HepG2 (cell line): ENCODE data around the gene GCLM. TPM values are rescaled to one million over a fixed set of nuclear protein-coding genes. Genes with fewer than 3 reads are reported as not detected.

Experiments
- AFF4 ChIP-seq: sonication (generic); formaldehyde crosslinking; IDR thresholded peaks from 2 replicates; pipeline ENCODE4 v1.4.0; 2020; ENCODE audit warnings: missing genetic modification reagents
- ATRX ChIP-seq: sonication (generic); formaldehyde crosslinking; IDR thresholded peaks from 2 replicates; pipeline ENCODE4 v1.4.0; 2020; ENCODE audit warnings: missing genetic modification reagents, borderline replicate concordance
- CENPT ChIP-seq: sonication (generic); formaldehyde crosslinking; IDR thresholded peaks from 2 replicates; pipeline ENCODE4 v1.8.0; 2022; ENCODE audit warnings: low read depth, mild to moderate bottlenecking, moderate library complexity, missing genetic modification reagents
- EED ChIP-seq: sonication (generic); formaldehyde crosslinking; IDR thresholded peaks from 2 replicates; pipeline ENCODE4 v1.5.0; 2020; ENCODE audit warnings: mild to moderate bottlenecking, missing genetic modification reagents
- ETV5 ChIP-seq: IDR thresholded peaks from 2 replicates; pipeline ENCODE4 v1.6.1; 2018; ENCODE audit warnings: missing biosample characterization, missing genetic modification reagents, inconsistent platforms, borderline replicate concordance
- HMG20B ChIP-seq: conservative IDR thresholded peaks from 2 replicates; pipeline ENCODE4 v1.6.1; 2016; ENCODE audit warnings: missing genetic modification reagents, missing compliant biosample characterization
- KAT2B ChIP-seq: fragments of 150-350 bp; IDR thresholded peaks from 2 replicates; pipeline ENCODE4 v1.6.1; 2014; ENCODE audit warnings: low read depth, low read length, borderline replicate concordance
- KAT7 ChIP-seq: IDR thresholded peaks from 2 replicates; pipeline ENCODE4 v1.6.1; 2018; ENCODE audit warnings: borderline replicate concordance, missing compliant biosample characterization
- KDM3A ChIP-seq: IDR thresholded peaks from 2 replicates; pipeline ENCODE4 v1.6.1; 2018; ENCODE audit warnings: low read depth, missing compliant biosample characterization
- KDM6A ChIP-seq: IDR thresholded peaks from 2 replicates; pipeline ENCODE4 v1.6.1; 2016; ENCODE audit warnings: low read depth
- MXD3 ChIP-seq: IDR thresholded peaks from 2 replicates; pipeline ENCODE4 v1.6.1; 2016; ENCODE audit warnings: mild to moderate bottlenecking, missing biosample characterization, missing genetic modification reagents
- NFKB2 ChIP-seq: sonication (generic); formaldehyde crosslinking; IDR thresholded peaks from 2 replicates; pipeline ENCODE4 v1.4.0; 2020; ENCODE audit warnings: missing genetic modification reagents, borderline replicate concordance
- RBM39 ChIP-seq: fragments of 200-400 bp; formaldehyde crosslinking; IDR thresholded peaks from one replicate; pipeline ENCODE4 v1.6.1; 2018; ENCODE audit warnings: antibody characterized with exemption, mild to moderate bottlenecking, low read depth, low read length; ENCODE audit not compliant: poor library complexity, severe bottlenecking
- RFXANK ChIP-seq: IDR thresholded peaks from 2 replicates; pipeline ENCODE4 v1.6.1; 2016
- RXRA ChIP-seq: sonication (generic); formaldehyde crosslinking; IDR thresholded peaks from 2 replicates; pipeline ENCODE4 v1.5.1; 2020; ENCODE audit warnings: missing genetic modification reagents
- SP2 ChIP-seq: sonication (generic); formaldehyde crosslinking; IDR thresholded peaks from 2 replicates; pipeline ENCODE4 v1.5.1; 2020; ENCODE audit warnings: mild to moderate bottlenecking, missing genetic modification reagents
- SP5 ChIP-seq: IDR thresholded peaks from 2 replicates; pipeline ENCODE4 v1.6.1; 2016; ENCODE audit warnings: low read depth, borderline replicate concordance
- TCF7 ChIP-seq: sonication (generic); IDR thresholded peaks from 2 replicates; pipeline ENCODE4 v1.6.1; 2016; ENCODE audit warnings: antibody characterized with exemption, low read depth
- TFE3 ChIP-seq: IDR thresholded peaks from 2 replicates; pipeline ENCODE4 v1.6.1; 2016
- ZBTB38 ChIP-seq: sonication (generic); formaldehyde crosslinking; IDR thresholded peaks from 2 replicates; pipeline ENCODE4 v1.5.1; 2020; ENCODE audit warnings: mild to moderate bottlenecking, missing genetic modification reagents
- ZFY ChIP-seq: sonication (generic); formaldehyde crosslinking; IDR thresholded peaks from 2 replicates; pipeline ENCODE4 v1.4.0; 2020; ENCODE audit warnings: missing genetic modification reagents
- ZNF121 ChIP-seq: sonication (generic); formaldehyde crosslinking; IDR thresholded peaks from 2 replicates; pipeline ENCODE4 v1.5.0; 2020; ENCODE audit warnings: mild to moderate bottlenecking, missing genetic modification reagents
- ZNF225 ChIP-seq: sonication (generic); formaldehyde crosslinking; IDR thresholded peaks from 2 replicates; pipeline ENCODE4 v1.4.0; 2020; ENCODE audit warnings: mild to moderate bottlenecking, missing genetic modification reagents
- ZNF264 ChIP-seq: sonication (generic); formaldehyde crosslinking; IDR thresholded peaks from 2 replicates; pipeline ENCODE4 v1.4.0; 2020; ENCODE audit warnings: missing genetic modification reagents
- ZSCAN5A ChIP-seq: sonication (generic); formaldehyde crosslinking; IDR thresholded peaks from 2 replicates; pipeline ENCODE4 v1.8.0; 2022; ENCODE audit warnings: mild to moderate bottlenecking, missing genetic modification reagents, borderline replicate concordance
- polyA plus RNA-seq, 8 experiments: library from polyadenylated mRNA; depleted of rRNA in 3 of 8; stranded (reverse) in 7 of 8; unstranded in 1 of 8; fragments of >200 nt; fragmentation: Illumina TruSeq in 4 of 8; extraction: Trizol in 4 of 8; gene quantifications; 2 replicates each; pipeline versions ENCODE4 v1.2.1 to v1.2.3, GENCODE V29; 2011 to 2016; ENCODE audit warnings: low read depth in 4 of 8, missing spikeins in 1 of 8, mixed read lengths in 1 of 8; ENCODE audit not compliant: insufficient read depth in 1 of 8
- total RNA-seq, 5 experiments: library from RNA; depleted of rRNA; stranded (reverse); fragments of >200 nt; fragmentation: Illumina TruSeq; extraction: Trizol; gene quantifications; 2 replicates each; pipeline ENCODE4 v1.2.3, GENCODE V29; 2016; ENCODE audit warnings: low read depth in 1 of 5

The GCLM gene
- total and polyA plus RNA-seq, 2 of the 13 experiments (the other 11 are each of a cell fraction or from before 2014, with no cell fraction given) = 8.7 to 29.9 TPM

- TF ChIP-seq AFF4 (CRISPR knock-in tag) (0 out of 2 replicates have a peak, but pooled peaks have one; percentile 14), NFKB2 (CRISPR knock-in tag) (peak; percentile 30; the same call in 1 of the 2 replicates), ZNF225 (CRISPR knock-in tag) (no peak), TCF7 (no peak), MXD3 (CRISPR knock-in tag) (peak; percentile 41), KDM6A (CRISPR knock-in tag) (no peak), KDM3A (peak; percentile 63; the same call in 1 of the 2 replicates), EED (CRISPR knock-in tag) (no peak), ZBTB38 (CRISPR knock-in tag) (0 out of 2 replicates have a peak, but pooled peaks have one; percentile 36), ZNF121 (CRISPR knock-in tag) (no peak), ZSCAN5A (no peak), ATRX (CRISPR knock-in tag) (no peak), ETV5 (CRISPR knock-in tag) (peak; percentile 14; the same call in 1 of the 2 replicates), RXRA (no peak), HMG20B (no peak), ZNF264 (CRISPR knock-in tag) (peak; percentile 71), KAT2B (no peak), SP2 (CRISPR knock-in tag) (no peak), RFXANK (CRISPR knock-in tag) (no peak), KAT7 (CRISPR knock-in tag) (no peak; the same call in 1 of the 2 replicates), RBM39 (peak; percentile 29), TFE3 (CRISPR knock-in tag) (no peak), CENPT (no peak), SP5 (CRISPR knock-in tag) (peak; percentile 28; the same call in 1 of the 2 replicates), ZFY (CRISPR knock-in tag) (peak; percentile 51)
Observed at GRCh38 chr1:93846206-93846991, 62.8 kb downstream of the GCLM start (continued).
